ENCODE data around the gene MYRF. TPM values are rescaled to one million over a fixed set of nuclear protein-coding genes. Genes with fewer than 3 reads are reported as not detected.

Gene MYRF
- total RNA-seq, 4 donors from 2014 or later = 0.16 to 55.1 (median 29.5) TPM

GRCh38 chr11:61774411-61774810 lies 22.0 kb downstream of the MYRF start:
- DNase-seq (ENCODE audit: low spot score) (no peak), ATAC-seq (ENCODE audit: low FRiP score) (no peak)
- no peak for TF ChIP-seq CTCF (IDR thresholded peaks at IDR 0.05)

GRCh38 chr11:61775106-61775505 lies 22.7 kb downstream of the MYRF start:
- TF ChIP-seq CTCF (IDR thresholded peaks at IDR 0.05) = no peak
- ATAC-seq (ENCODE audit: low FRiP score) = no peak
- no peak for DNase-seq (ENCODE audit: low spot score)

- TF ChIP-seq CTCF (IDR thresholded peaks at IDR 0.05) = no peak
- peak; percentile 39 for ATAC-seq (ENCODE audit: low FRiP score)
- no peak for DNase-seq (ENCODE audit: low spot score)
These were observed 23.4 kb downstream of the MYRF start for GRCh38 chr11:61775606-61776554.

GRCh38 chr11:61776561-61777075 lies 24.2 kb downstream of the MYRF start:
- DNase-seq (ENCODE audit: low spot score) = no peak
- no peak for ATAC-seq (ENCODE audit: low FRiP score)
- no peak for TF ChIP-seq CTCF (IDR thresholded peaks at IDR 0.05)

GRCh38 chr11:61777234-61778090 lies 25.0 kb downstream of the MYRF start:
- ATAC-seq (ENCODE audit: low FRiP score) (no peak), DNase-seq (ENCODE audit: low spot score) (no peak)

More at GRCh38 chr11:61777234-61778090, 25.0 kb downstream of the MYRF start:
- TF ChIP-seq CTCF (IDR thresholded peaks at IDR 0.05) = no peak
